Activated CD4-positive, CD25-positive, alpha-beta regulatory T cell treated with anti-CD3 and anti-CD28 coated beads, Interleukin-2, amount 50 U/mL, for 24 hours (primary cell): Measurements from ENCODE around the gene PRDX6.
"Not testable (repeated sequence)": the region's sequence is repeated elsewhere in the genome, so short reads cannot be mapped to it uniquely, and the experiment has no call there.

ENCODE experiments used
- ATAC-seq, 2 donors: fragments of 150-1000 bp; cut with Tn5 transposase; one replicate each; pipeline ENCODE4 v1.10.0; 2021; ENCODE audit warnings: mild to moderate bottlenecking in 1 of 2, moderate library complexity in 1 of 2

The PRDX6 gene

DNA sequence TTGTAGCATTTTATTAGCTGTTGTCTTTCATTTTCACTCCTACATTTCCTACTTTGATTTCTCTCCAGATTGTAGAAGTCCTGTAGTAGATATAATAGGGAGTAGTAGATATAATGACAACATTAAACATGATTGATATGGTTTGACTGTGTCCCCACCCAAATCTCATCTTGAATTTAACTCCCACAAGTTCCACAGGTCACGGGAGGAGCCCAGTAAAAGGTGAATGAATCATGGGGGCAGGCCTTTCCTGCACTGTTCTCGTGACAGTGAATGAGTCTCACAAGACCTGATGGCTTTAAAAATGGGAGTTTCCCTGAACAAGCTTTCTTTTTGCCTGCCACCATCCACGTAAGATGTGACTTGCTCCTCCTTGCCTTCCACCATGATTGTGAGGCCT, 7.5 kb upstream of the PRDX6 start:
- no peak for ATAC-seq

DNA sequence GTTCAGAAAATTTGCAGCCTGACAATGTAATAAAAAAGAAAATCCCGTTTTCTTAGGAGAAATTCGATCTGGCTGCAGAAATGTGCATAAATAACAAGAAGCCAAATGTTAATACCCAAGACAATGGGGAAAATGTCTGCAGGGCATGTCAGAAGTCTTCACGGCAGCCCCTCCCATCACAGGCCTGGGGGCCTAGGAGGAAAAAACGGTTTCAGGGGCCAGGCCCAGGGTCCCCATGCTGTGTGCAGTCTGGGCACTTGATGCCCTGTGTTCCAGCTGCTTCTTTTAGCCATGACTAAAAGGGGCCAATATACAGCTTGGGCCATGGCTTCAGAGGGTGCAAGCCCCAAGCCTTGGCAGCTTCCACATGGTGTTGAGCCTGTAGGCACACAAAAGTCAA, 6.5 kb upstream of the PRDX6 start:
- no peak for ATAC-seq

DNA sequence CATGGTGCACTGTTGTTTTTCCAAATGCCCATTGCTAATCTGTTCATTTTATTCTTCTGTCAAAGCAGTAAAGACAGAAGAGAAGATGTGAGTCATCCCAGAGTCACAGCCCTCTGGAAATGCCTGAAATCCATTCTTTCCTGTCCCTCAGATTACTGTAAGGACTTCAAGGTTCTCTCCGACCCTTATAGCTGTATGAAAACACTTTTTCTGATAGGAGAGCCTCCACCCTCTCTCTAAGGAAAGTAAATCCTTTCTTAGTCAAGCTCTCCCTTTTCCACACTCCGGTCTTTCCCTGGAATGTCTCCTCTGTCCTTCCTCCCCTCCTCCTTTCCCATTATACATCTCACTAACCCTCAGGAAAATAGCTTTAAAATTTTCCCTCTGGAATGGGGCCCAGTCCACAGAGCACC, 3.5 kb upstream of the PRDX6 start:
- ATAC-seq: no peak

DNA sequence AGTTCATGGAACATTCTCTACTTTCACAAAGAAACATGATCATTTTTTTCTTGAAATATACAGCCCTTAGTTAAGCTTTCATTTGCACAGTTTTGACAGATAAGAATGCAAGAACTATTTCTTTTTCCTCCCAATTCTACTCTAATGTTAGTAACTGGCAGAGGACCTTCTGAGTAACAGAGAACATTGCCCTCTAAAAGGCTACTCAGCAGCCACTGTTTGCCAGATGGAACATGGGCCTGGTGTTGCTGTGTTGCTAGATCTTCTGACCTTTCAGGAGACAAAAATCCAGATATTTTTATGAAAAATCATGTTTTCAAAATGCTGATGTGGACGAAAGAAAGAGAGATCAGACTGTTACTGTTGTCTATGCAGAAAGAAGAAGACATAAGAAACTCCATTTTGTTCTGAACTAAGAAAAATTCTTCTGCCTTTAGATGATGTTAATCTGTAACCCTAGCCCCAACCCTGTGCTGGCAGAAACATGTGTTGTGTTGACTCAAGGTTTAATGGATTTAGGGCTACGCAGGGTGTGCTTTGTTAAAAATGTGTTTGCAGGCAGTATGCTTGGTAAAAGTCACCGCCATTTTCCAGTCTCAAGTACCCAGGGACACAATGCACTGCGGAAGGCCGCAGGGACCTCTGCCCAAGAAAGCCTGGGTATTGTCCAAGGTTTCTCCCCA, 2.9 kb upstream of the PRDX6 start:
- ATAC-seq: no peak

DNA sequence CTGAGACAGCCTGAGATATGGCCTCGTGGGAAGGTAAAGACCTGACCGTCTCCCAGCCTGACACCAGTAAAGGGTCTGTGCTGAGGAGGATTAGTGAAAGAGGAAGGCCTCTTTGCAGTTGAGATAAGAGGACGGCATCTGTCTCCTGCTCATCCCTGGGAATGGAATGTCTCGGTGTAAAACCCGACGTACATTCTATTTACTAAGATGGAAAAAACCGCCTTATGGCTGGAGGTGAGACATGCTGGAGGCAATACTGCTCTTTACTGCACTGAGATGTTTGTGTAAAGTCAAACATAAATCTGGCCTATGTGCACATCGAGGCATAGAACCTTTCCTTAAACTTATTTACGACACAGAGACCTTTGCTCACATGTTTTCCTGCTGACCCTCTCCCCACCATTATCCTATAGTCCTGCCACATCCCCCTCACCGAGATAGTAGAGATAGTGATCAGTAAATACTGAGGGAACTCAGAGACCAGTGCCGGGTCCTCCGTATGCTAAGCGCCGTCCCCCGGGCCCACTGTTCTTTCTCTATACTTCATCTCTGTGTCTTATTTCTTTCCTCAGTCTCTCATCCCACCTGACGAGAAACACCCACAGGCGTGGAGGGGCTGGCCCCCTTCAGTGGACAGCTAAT, 2.2 kb upstream of the PRDX6 start:
- not testable (repeated sequence) for ATAC-seq

DNA sequence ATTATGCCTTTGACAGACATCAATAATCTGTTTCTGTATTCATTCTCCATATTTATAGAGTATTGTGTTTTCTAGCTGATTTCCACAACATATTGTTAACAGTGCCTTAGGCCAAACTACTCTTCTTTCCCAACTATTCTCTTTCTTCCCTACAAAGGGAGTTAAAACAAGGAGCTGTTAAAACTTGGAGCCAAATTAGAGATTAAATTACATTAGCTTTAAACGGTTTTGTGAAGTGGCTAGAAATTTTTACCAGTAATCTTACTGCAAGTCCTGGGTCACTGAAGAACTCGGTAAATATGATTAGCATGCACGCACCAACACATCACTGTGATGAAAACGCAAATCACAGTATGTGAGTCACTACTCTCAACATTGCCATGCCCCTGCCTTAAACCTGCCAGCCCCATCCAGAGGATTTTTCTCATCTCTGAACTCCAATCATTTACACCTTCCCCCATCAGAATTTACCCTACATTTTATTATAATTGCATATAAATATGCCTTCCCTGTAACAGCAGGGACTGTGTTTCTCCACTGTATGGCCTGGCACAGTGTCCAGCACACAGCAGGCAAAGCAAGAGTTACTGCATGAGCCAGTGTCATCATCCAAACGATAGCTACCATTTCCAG, 1.5 kb upstream of the PRDX6 start:
- ATAC-seq: peak; percentile 61 to 66

DNA sequence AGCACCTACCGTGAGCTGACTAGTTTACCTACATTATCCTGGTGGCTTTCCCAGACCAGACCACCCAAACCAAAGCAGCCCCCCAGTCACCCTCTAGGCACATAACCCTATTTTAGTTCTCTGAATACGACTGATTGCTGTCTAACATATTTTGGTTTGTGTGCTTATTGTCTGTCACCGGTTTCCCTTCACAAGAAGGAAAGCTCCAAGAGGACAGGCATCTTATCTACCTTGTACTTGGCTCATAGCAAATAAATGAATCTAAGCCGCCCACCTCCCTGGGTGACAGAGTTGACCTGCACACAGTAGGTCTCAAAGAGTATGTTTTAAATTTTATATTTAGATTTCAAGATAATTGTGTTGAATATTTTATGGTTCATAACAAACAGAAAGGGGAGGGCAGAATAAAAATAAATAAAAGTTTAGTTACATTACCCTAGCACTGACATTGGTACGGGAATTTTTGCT, 904 bp upstream of the PRDX6 start:
- ATAC-seq: no peak

DNA sequence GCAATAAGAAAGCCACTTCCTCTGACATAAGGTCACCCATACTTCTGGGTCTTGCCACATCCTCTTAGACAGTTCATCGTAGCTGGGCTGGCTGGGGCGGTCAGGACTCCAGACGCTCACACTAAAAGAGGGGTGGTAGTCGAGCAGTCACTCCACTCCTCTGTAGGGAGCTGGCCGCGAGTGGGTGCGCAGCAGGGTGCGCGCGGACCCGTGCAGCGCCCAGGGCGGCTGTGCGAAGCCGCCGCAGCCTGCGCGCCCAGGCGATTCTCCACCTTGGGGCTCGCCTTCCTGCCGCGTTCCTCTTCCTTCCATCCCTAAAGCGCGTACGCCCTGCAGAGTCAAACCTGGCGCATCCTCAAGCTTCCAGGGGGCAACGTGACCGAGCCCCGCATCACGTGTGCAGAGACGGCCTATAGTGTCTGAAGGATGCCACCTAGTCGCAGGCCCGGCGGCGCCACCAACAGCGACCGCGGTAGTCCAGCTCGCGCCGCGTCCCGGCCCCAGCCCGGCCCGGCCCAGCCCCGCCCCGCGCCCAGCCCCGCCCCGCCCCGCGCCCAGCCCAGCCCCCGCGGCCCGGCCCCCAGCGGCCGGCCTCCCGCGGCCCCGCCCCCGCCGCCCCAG, 360 bp upstream of the PRDX6 start:
- peak; percentile 79 to 82 for ATAC-seq

DNA sequence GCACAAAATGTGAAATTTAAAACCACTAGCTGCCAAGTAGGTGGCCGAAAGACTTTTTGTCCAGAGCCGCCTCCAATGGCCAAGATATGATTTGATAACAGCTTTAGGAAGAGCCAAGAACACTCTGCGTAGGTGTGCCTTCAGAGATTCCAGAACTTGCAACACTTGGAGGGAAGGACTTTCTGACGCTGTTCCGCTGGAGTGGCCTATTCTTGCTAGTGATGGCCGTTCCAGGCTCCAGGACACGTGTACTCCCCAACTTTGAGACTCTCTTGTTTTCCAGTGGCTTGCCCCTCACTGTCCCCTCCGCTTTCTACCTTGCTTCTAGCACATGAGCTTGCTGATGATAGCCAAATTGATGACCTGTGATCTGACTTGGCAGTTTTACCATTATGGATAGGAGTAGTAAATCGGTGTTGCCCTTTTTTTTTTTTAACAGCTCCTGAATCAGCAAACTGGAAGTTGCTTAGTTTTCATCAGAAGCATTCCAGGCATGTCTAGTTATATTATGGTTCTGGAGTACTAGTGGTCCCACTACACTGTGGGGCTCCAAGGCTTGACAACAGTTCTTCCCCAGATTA, 1.0 kb downstream of the PRDX6 start:
- ATAC-seq: no peak

DNA sequence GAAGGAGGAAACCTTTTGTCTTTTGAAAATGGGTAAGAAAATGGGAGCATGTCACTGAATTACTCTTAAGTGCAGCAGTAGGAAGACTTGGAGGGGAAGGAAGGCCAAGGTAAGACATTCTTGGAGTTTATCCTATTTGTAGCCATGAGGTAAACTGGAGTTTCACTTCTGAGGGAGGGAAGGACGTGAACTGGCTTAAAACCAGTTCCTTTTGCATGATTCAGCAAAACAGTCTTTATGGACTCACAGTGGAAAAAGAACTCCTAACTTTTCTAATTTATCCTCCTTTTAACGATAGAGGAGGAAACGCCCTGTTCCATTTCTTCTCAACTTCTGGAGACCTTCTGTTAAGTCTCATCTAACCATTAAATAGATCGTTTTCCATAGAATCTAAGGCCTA, 2.5 kb downstream of the PRDX6 start:
- no peak for ATAC-seq

DNA sequence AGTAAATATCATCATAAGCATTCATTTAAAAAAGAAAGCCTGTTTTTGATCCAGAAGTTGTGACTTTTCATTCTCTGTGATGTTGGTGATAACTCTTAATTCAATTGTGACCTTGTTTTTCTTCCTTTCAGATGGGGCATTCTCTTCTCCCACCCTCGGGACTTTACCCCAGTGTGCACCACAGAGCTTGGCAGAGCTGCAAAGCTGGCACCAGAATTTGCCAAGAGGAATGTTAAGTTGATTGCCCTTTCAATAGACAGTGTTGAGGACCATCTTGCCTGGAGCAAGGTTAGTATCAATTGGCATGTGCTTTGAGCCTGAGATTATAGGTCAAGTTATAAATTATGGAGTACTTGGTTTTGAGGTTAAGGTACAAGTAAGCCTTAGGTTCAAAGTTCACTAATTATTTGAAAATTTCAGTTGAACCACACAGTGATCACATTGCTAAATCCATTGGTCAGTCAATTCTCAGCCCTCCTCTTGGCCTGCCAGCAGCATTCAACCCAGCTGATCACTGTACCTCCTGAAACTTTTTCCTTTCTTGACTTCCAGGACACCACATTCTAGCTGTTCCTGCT, 4.1 kb downstream of the PRDX6 start:
- no peak for ATAC-seq

DNA sequence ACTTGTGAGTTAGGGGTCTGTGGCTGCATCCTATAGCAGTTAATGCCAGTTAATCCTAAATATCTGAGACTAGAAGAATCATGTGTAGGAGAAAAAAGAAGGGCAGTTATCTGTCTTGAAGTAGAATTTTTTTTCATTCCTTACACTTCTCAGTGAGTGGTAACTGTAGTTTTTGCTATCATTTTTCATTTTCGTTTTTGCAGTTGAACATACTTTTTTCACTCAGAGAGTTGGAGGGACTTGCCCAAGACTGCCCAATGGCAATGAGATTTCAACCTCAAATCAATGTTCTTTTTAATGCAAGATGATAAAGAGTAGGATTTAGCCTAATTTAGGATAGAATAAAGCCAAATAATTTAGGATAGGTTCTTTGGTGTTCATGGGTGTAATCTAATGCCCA, 5.5 kb downstream of the PRDX6 start:
- ATAC-seq: no peak

DNA sequence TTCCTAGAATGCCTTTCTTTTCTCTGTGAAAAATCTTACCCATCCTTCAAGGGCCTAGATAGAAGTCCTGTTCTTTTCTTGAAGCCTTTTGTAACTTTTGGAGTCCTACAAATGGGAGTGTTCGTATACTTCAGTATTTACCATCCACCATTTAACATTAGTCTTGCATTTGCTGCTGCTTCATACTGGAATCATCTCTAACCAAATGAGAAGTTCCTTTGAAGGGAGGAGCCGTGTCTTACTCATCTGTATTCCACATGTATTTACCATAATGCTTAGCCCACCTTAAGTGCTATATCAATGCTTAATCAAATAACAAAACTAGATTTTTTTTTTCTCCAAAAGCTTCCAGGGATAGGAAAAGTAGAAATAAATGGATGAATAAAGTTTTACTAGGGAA, 7.1 kb downstream of the PRDX6 start:
- ATAC-seq: no peak

DNA sequence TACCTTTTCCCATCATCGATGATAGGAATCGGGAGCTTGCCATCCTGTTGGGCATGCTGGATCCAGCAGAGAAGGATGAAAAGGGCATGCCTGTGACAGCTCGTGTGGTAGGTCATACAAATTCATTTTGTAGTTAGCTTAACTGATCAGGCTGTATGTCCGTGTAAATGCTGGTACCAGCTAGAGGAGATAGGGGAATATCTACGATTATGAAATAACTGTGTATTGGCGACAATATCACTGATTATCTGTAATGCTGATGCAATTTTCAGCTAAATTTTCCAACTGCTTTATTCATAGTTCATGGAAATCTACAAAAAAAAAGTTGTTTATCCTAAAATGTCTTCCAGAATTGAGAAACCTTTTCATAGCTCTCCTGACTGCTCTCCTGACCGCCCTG, 8.3 kb downstream of the PRDX6 start:
- no peak for ATAC-seq

DNA sequence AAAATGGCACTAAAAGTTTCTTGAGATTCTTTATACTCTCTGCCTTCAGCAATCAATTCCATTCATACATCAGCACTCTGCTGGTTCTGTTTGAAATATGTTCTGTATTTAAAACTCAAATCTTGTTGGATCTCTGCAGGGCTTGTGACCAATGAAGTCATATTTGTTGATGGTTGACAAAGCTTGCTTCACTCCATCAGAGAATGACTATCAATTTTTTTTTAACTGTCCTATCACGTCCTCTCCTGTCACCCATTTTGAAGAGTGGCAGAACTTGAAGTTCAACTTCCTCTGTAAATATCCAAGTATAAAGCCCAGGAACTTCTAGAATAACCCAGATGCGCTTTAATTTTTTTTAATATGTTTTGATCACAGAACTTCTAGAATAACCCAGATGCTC, 10.9 kb downstream of the PRDX6 start:
- no peak for ATAC-seq

DNA sequence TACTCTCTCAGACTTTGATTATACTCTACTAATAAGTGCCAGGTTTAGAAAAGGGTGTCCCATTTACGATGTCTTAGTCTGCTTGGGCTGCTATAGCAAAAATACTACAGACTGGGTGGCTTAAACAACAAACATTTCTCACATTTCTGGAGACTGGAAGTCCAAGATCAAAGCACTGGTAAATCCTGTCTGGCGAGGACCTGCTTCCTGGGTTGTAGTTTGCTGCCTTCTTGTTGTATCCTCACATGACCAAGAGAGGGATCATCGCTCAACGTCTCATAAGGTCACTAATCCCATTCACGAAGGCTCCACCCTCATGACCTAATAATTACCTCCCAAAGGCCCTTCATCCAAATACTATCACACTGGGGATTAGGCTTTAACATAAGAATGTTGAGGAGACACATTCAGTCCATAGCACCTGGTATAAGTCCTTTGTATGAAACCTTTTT, 12.0 kb downstream of the PRDX6 start:
- ATAC-seq: no peak

DNA sequence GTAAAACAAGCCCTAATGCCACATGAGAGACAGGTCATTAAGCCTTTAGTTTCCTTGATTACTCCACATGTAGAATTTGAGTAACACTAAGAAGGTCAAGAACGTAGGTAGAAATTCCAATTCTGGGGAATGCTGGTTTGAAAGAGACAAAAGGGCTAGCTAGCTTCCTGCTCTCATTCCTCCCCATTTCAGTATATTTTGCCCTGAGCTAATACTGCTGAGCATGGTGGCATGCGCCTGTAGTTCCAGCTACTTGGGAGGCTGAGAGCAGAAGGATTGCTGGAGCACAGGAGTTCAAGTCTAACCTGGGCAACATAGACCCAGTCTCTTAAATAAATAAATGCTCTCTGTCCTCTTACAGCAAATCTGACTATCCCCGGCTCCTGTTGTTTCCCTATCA, 12.8 kb downstream of the PRDX6 start:
- ATAC-seq: no peak

DNA sequence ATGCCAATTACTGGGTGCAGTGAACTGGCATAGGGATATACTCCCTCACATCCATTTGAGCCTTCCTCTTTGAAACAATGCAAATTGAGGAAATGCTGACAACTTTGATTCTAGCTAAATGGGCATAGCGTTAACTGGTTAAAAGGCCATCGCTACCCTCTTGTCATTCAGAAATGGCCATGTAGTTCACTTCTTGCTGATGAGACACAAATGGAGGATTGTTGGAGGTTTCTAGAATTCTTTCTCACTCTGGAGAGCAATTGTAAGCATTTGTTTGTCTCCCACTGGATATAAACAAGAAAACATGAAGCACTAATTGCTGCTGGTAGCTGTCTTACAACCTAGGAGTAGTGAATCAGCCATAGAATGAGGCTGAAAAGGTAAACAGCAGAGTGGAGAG, 14.4 kb downstream of the PRDX6 start:
- ATAC-seq: no peak

DNA sequence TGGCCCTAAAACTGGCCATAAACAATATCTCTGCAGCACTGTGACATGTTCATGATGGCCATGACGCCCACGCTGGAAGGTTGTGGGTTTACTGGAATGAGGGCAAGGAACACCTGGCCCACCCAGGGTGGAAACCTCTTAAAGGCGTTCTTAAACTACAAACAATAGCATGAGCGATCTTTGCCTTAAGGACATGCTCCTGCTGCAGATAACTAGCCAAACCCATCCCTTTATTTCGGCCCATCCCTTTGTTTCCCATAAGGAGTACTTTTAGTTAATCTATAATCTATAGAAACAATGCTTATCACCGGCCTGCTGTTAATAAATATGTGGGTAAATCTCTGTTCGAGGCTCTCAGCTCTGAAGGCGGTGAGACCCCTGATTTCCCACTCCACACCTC, 16.0 kb downstream of the PRDX6 start:
- not testable (repeated sequence) for ATAC-seq

DNA sequence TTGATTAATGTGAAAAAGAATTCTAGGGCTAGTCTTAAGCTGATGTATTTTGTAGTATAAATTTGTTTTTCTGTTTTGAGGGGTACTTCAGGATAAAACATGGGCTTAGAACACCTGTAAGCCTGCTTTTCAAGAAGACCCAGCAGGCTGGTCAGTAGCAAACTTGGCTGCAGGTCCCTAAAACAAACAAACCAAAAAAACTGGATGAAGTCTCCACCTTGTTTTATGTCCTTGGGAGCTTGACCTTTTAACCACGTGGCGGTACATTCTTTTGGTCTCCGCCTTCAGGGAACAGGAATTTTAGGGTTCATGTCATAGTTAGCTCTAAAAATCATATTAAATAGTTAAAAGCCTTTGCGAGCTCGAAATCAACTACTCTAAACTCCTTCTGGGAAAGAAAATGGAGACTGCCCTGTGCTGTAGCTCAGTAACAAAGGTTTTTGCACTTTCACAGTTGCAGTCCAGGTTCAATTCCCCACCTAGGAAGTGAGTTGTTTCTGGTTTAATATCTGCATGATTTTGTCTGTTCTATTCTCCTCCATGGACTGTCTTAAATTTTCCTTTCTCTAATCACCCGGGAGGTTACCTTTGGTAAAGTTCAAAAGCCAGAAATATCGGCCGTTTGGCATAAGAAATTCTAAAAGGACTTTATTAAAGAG, 18.6 kb downstream of the PRDX6 start:
- no peak for ATAC-seq

DNA sequence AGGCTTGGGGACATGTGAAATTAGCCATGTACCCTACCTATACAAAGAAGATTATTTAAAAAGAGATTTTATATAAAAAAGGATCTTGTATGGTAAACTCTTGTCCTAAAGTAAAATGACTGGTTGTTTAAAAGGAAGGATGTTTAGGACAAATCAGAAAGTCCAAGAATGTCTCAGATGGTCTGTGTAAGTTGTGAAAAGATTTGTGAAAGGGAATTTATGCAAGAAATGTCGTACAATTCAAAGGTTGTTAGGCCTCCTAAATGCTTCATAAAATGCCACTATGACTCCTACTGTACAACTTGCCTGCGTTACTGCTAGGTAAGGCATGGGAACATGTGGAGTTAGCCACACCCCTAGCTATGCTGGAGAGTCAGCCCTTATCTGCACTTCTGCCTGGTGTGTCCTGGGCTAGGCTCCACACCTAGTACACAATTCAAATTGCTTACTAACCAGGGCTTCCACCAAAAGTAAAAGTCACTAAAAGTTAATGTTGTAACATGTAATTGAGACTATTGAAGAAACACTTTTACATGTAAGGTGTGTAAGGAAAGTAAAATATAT, 19.7 kb downstream of the PRDX6 start:
- ATAC-seq: no peak

DNA sequence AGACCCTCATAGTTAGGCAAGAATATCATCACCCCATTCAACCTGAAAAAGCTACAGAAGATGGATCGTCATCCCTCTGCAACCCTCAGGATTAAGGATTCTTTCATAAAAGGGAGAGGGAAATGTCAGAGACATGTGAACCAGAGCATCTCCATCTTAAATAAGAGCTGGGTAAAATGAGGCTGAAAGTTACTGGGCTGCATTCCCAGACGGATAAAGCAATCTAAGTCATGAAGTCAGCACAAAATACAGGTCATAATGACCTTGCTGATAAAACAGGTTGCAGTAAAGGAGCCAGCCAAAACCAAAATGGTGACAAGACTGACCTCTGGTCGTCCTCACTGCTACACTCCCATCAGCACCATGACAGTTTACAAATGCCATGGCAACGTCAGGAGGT, 22.6 kb downstream of the PRDX6 start:
- no peak for ATAC-seq
